NCI-H526 treated with DMSO at 0.1 percent for 48 hours (cell line): ENCODE results near the gene IL25.
"Not testable (repeated sequence)": the region's sequence is repeated elsewhere in the genome, so short reads cannot be mapped to it uniquely, and the experiment has no call there.

Experiments
- DNase-seq: peaks from one replicate; lab custom pipeline; 2025; lab: John Stamatoyannopoulos, UW

Gene IL25

DNA sequence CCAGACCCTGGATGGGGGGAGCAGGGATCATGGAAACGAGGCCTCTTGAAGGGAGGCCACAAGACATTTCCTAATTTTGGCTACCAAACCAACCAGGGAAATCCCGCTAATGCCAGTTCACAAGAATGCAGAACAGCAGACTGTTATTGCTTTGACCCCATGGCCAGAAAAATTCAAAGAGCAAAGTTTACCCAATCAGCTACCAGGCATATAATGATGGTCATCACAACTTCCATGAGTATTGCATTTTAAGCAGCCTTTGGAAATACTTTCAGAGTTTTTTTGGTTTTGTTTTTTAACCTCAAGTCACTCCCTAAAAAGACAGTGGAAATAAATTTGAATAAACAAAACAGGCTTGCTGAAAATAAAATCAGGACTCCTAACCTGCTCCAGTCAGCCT, at the start of gene IL25:
IL25 (plus strand) TSS at position 301 of the 400 bp plus-strand sequence.
- no peak for DNase-seq

GRCh38 chr14:23323838-23324454, 48.7 kb upstream of the IL25 start:
- no peak for DNase-seq

DNA sequence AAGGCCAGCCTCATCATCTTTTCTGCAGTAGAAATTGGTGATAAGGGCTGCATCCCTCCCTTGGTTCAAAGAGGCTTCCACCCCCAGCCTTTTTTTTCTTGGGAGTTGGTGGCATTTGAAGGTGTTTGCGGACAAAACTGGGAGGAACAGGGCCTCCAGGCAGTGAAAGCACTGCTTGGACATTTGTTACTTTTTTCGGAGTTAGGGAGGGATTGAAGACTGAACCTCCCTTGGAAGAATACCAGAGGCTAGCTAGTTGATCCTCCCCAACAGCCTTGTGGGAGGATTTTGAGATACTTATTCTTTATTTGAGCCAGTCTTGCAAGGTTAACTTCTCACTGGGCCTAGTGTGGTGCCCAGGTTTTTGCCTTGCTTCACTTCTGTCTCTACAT, 48.2 kb upstream of the IL25 start:
- no peak for DNase-seq

DNA sequence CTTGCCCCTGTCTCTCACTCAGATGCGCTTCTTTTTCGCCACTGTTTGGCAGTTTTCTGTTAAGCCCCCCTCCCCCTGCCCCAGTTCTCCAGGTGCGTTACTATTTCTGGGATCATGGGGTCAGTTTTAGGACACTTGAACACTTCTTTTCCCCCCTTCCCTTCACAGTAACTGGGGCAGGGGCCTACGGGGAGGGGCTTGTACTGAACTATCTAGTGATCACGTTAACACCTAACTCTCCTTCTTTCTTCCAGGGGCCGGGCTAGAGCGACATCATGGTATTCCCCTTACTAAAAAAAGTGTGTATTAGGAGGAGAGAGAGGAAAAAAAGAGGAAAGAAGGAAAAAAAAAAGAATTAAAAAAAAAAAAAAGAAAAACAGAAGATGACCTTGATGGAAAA, 47.6 kb upstream of the IL25 start:
- DNase-seq, result no peak

GRCh38 chr14:23325746-23326145, 46.9 kb upstream of the IL25 start:
- DNase-seq, result not testable (repeated sequence)

- no peak for DNase-seq
These were observed 45.9 kb upstream of the IL25 start for GRCh38 chr14:23326491-23327332.

DNA sequence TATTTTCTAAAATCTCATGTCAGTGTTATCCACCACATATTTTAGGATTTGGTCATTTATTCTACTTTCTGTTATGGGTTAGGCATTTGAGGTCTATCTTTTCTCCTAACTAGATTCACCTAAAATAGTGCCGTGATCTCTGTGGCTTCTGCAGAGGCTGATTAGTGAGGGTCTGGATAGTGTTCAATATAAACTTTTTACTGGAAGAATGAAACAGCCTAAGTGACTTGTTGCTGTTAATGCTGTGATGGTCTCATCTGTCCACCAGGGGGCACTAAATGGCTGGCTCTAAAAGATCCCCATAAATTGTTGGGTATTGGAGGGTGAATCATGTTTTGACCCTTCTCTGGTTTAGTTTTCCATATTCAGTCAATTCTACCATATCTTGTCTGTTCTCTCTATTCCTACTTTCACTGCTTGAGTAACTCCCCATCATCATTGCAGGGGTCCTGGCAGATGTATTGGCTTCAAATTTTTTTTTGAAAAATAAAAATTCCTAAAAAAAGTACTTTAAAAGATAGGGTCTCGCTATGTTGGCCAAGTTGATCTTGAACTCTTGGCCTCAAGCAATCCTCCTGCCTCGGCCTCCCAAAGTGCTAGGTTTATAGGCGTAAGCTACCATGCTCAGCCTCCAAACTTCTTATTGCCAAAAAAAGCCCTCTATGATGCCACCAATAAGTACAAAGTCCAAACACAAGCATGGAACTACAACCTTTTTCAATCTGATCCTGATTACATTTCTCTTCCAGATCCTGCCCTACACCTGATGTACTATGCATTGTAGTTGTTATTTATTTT, 44.5 kb upstream of the IL25 start:
- DNase-seq, result peak; percentile 57

DNA sequence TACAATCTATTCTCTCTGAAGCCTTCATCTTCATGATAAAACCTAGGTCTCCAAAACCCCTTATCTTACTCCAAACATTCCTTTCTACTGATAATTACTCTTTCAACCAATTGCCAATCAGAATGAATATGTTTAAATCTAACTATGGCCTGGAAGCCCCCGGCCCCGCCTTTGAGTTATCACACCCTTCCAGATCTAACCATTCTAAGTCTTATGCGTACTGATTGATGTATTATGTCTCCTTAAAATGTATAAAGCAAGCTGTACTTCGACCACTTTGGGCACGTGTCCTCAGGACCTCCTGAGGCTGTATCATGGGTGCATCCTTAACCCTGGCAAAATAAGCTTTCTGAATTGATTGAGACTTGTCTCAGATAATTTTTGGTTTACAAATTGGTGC, 37.0 kb upstream of the IL25 start:
- no peak for DNase-seq

- no peak for DNase-seq
These were observed 32.9 kb upstream of the IL25 start for GRCh38 chr14:23339506-23340268.

DNA sequence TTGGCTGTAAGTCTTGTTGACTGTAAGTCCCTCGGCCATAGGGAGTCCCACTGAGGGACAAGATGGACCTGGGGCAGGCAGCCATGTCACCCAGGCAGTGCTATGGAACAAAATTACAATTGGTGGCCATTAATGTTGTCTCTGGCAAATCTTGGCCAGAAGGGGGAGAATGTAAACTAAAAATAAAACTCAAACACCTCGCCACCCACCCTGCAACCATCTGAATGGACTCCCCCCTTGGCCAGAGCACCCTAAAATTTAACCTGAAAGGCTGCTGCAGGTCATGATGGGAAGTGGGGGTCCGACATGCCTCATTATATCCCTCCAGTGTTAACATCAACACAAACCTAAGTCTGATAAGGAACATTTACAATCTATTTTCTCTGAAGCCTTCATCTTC, 28.1 kb upstream of the IL25 start:
- DNase-seq, result no peak

DNA sequence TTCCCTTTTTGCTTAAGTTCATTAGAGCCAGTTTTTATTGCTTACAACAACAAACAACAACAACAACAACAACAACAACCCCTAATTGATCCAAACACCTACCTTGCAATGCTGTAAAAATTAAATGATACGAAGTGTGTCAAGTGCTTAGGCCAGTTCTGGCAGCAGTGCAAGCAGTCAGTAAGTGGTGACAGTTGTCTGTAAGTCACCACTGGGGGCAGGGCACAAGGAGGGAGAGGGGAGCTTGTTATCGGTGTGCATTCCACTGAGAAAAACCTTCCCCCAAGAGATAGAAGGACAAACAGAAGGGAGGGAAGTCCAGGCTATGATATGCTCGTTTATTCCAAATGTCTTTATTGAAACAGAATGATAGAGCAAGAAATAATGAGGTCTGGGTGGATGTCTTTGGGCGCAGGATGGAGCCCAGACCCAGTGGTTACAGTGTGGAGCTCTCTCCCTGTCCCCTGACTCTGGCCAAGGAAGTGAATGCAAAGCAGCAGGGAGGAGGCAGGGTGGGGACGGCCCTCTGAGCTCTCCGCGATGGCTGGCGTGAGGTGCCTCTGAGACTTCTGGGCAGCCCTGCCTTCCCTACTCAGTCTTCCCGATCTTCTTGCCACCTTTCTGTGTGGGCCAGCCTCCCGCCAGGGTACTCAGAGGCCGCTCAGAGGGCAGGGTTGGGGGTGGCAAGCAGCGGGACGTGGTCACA, 26.5 kb upstream of the IL25 start:
- DNase-seq, result no peak

GRCh38 chr14:23346693-23347405, 25.8 kb upstream of the IL25 start:
- DNase-seq, result no peak

DNA sequence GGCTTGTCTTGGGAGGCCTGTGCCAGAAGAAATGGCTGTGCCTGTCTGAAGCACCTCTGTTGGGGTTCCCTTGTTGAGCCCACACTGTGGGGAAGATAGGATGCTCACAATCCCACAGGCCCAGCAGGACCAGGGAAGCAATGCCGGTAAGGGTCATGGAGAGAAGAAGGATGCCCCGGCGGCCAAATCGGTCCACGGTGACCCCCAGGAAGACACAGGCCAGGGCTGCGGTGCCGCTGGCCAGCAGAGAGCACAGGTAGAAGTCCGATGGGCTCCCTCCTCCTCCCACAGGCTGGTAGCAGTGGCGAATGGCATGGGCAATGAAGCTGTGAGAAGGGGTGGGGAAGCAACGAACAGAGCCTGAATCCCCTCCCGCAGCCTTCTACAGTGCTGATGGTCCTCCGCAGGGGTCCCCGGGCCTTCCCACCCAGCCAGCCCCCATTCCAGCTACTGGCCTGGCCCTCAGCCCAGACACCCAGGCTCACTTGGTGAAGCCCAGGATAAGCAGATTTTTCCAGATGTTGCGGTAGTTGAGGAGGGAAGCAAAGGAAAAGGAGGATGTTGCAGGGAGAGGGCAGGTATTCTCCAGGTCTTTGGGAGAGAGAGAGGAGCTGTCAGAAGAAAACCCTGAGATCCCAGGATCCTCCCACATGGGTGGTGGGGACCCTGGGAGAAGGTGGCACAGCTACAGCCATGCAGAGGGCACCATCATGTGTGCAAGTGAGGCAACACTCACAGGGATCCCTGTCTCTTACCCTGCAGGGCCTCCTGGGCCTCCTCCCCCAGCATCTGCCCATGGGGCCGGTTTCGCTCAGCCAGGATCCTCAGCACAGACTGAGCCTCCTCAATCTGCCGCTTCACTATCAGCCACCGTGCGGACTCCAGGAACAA, 25.0 kb upstream of the IL25 start:
- no peak for DNase-seq

DNA sequence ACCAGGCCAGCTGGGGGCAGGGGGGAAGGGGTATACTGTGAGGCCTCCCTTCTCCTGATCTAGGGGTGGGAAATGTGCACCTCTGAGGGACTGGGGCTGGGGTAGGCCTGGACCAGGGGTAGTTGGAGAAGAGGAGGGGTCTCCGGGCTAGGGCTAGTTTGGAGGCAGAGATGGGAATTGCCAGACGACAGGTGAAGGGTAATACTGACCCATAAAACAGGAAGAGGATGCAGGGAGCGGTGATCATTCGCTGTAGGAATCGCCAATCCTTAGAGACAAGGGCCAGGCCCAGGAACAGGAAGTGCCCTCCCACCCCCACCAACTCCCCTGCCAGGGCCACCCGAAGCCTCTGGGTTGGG, 24.3 kb upstream of the IL25 start:
- no peak for DNase-seq

- no peak for DNase-seq
These were observed 23.3 kb upstream of the IL25 start for GRCh38 chr14:23349156-23349845.

GRCh38 chr14:23351681-23352505, 20.7 kb upstream of the IL25 start:
- DNase-seq, result no peak

- DNase-seq, result peak; percentile 69
These were observed 19.8 kb upstream of the IL25 start, which contains the start of gene SLC22A17 for GRCh38 chr14:23352506-23353432. Gene SLC22A17 (minus strand): TSS chr14:23352887.
